ENCODE measurements around the gene ADARB2.

Gene ADARB2

DNA sequence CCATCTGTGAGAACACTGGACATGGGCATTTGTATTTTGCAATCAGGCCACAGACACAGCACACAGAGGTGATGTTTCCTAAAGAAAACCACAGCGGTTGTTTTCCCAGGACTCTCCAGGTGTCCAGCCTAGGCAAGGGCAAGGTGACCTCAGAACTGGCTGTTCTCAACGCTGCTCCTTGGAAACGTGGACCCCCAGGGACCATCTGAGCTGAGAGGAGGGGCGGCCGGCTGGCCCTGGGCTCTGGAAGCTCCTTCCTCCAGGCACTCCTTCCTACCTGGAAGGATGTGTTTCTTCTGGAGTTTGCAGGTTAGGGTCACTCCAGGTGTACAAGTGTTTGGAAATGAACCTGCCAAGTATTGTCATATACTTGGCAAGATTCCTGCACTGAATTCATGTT is 103.1 kb downstream of the ADARB2 start:
- TF ChIP-seq, protein P1, sequence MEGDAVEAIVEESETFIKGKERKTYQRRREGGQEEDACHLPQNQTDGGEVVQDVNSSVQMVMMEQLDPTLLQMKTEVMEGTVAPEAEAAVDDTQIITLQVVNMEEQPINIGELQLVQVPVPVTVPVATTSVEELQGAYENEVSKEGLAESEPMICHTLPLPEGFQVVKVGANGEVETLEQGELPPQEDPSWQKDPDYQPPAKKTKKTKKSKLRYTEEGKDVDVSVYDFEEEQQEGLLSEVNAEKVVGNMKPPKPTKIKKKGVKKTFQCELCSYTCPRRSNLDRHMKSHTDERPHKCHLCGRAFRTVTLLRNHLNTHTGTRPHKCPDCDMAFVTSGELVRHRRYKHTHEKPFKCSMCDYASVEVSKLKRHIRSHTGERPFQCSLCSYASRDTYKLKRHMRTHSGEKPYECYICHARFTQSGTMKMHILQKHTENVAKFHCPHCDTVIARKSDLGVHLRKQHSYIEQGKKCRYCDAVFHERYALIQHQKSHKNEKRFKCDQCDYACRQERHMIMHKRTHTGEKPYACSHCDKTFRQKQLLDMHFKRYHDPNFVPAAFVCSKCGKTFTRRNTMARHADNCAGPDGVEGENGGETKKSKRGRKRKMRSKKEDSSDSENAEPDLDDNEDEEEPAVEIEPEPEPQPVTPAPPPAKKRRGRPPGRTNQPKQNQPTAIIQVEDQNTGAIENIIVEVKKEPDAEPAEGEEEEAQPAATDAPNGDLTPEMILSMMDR (conservative IDR thresholded peaks at IDR 0.05; ENCODE audit: control insufficient read depth, insufficient read depth, low read depth, low read length): no peak
- no peak overlapping the region for H3K4me3 ChIP-seq (ENCODE audit: control insufficient read depth, low read depth, low read length)
- DNase-seq (ENCODE audit: low read depth): no peak

DNA sequence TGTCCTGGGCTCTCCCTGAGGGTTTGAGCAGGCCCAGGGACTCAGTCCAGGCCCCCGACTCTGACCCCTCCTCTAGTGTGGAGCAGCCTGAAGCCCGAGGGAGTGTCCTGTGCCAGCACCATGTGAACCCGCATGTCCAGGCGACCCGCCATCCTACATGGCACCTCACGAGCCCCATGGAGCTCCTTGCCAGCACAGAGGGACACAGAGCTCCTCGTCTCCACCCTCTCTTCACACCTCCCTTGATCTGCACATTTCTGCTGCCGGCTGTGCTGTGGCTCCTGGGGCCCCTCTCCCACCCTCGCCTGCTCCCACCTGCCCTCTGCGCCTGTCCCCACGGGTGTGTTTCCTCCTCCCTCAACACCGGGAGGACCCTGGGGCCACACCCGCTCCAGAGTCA is 103.5 kb downstream of the ADARB2 start:
- TF ChIP-seq, protein P1 (conservative IDR thresholded peaks at IDR 0.05; ENCODE audit: control insufficient read depth, insufficient read depth, low read depth, low read length): no peak
- H3K4me3 ChIP-seq (ENCODE audit: control insufficient read depth, low read depth, low read length): no peak overlapping the region
- DNase-seq (ENCODE audit: low read depth): no peak

DNA sequence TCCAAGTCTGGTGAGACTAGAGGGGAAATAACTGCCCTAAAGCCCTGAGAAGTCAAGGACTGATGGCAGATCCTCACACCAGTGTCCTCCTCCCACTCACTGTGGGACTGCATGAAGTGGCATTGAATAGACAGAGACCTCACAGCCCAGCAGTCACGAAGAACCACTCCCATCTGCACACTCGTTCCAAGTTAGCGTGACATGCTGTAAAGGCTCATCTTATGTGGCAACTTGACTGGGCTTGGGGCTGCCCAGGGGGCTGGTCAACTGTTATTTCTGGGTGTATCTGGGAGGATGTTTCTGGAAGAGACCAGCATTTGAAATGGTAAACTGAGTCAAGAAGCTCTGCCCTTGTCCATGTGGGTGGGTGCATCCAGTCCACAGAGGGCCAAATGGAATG is 104.7 kb downstream of the ADARB2 start:
- no peak for DNase-seq (ENCODE audit: low read depth)
- H3K4me3 ChIP-seq (ENCODE audit: control insufficient read depth, low read depth, low read length): no peak overlapping the region
- TF ChIP-seq, protein P1 (conservative IDR thresholded peaks at IDR 0.05; ENCODE audit: control insufficient read depth, insufficient read depth, low read depth, low read length): no peak

DNA sequence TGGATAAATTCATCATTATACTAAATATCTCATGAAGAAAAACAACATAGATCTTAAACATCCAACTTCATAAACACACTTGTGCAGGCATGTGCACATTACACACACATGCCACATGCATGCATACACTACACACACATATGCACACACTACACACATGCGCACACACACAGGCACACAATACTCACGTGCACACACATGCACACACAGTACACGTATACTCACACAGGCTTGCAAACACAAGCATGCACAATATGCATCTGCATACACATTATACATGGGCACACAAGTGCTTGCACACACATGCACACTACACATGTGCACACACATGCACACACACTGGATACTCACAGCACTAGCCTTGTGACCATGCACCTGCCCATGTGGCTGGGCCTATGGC is 105.2 kb downstream of the ADARB2 start:
- TF ChIP-seq, protein P1 (conservative IDR thresholded peaks at IDR 0.05; ENCODE audit: control insufficient read depth, insufficient read depth, low read depth, low read length): no peak
- DNase-seq (ENCODE audit: low read depth): no peak
- H3K4me3 ChIP-seq (ENCODE audit: control insufficient read depth, low read depth, low read length): no peak overlapping the region

DNA sequence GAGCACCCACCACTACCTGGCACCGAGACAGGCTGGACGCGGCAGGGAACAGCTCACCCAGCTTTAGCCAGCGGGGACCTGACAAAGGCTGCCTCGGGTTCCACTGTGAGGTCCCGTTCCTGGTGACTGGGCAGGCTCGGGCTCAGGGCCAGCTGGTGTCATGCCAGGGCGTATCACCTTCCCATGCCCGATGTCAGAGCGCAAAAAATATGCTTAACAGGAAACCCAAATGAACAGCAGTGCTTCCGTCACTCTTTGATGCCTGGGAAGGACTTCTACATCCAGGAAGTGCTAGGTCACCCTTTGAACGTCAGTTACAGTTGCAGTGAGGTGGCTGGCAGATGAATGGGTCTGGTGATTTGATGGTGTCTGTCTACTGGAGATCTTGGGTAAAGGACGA is 106.0 kb downstream of the ADARB2 start:
- TF ChIP-seq, protein P1 (conservative IDR thresholded peaks at IDR 0.05; ENCODE audit: control insufficient read depth, insufficient read depth, low read depth, low read length): no peak
- no peak overlapping the region for H3K4me3 ChIP-seq (ENCODE audit: control insufficient read depth, low read depth, low read length)
- no peak for DNase-seq (ENCODE audit: low read depth)

DNA sequence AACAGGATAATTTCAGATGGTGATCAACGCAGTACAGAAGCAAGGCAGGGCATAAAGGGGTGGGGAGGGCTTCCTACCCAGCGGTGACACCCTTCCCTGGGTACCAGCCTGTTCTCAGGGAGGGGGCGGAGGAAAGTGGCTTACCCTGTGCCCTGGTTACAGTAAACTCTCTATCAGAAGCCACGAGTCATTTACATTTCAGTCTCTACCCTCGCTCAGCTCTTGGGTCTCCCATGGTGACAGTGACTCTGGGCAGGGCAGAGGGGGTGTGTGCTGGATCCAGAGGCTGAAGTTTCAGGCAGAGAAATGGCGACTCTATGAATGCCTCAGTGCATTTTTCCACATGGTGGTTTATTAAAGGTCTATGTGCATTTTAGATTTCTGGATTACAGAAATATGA is 107.0 kb downstream of the ADARB2 start:
- no peak overlapping the region for H3K4me3 ChIP-seq (ENCODE audit: control insufficient read depth, low read depth, low read length)
- no peak for DNase-seq (ENCODE audit: low read depth)
- TF ChIP-seq, protein P1 (conservative IDR thresholded peaks at IDR 0.05; ENCODE audit: control insufficient read depth, insufficient read depth, low read depth, low read length): no peak

Measured in fibroblast of mammary gland (primary cell).